ENCODE measurements around the gene ZMYM4.

DNA sequence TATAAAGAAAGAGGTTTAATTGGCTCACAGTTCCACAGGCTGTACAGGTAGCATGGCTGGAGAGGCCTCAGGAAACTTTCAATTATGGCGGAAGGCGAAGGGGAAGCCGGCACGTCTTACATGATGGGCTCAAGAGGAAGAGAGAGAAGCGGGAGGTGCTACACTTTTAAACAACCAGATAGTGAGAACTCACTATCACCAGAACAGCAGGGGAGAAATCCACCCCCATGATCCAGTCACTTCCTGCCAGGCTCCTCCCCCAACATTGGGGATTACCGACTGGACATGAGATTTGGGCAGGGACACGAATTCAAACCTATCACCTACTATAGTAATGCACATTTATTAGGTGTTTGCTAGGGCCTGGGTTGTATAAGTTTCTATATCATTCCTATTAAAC, 117.8 kb downstream of the ZMYM4 start:
- TF ChIP-seq CSDC2 (CRISPR knock-in tag; IDR thresholded peaks at IDR 0.05) (no peak), ZNF565 (CRISPR knock-in tag; conservative IDR thresholded peaks at IDR 0.05; ENCODE audit: low read depth) (no peak), TOX (CRISPR knock-in tag; IDR thresholded peaks at IDR 0.05; ENCODE audit: borderline replicate concordance) (no peak), ZNF70 (CRISPR knock-in tag; IDR thresholded peaks at IDR 0.05) (no peak), RARB (CRISPR knock-in tag; IDR thresholded peaks at IDR 0.05) (no peak), PATZ1 (CRISPR knock-in tag; IDR thresholded peaks at IDR 0.05; ENCODE audit: borderline replicate concordance) (no peak), BACH2 (CRISPR knock-in tag; IDR thresholded peaks at IDR 0.05; ENCODE audit: borderline replicate concordance) (no peak), ARNTL (CRISPR knock-in tag; IDR thresholded peaks at IDR 0.05; ENCODE audit: borderline replicate concordance, low read depth) (no peak), ZC3H10 (CRISPR knock-in tag; IDR thresholded peaks at IDR 0.05) (no peak), TCF4 (CRISPR knock-in tag; IDR thresholded peaks at IDR 0.05; ENCODE audit: borderline replicate concordance) (no peak), GLIS3 (CRISPR knock-in tag; IDR thresholded peaks at IDR 0.05) (no peak), ESRRG (CRISPR knock-in tag; IDR thresholded peaks at IDR 0.05) (no peak)

Measured in SK-N-SH treated with all-trans-retinoic acid at 6 μM for 48 hours (cell line).